Common myeloid progenitor, CD34-positive (primary cell): ENCODE data around the gene ETV6.

Experiments used
- CTCF ChIA-PET: fragments of 350-600 bp; sonication (Branson Sonifier 250); formaldehyde crosslinking; loops from one replicate; lab custom pipeline; 2021; ENCODE audit warnings: antibody characterized with exemption; lab: Charles Lee
- POLR2A ChIA-PET: fragments of 350-600 bp; sonication (Branson Sonifier 250); formaldehyde crosslinking; loops from one replicate; lab custom pipeline; 2021; ENCODE audit warnings: antibody characterized with exemption; lab: Charles Lee
- DNase-seq, 3 donors: peaks; one replicate each; pipeline versions ENCODE4 v3.0.0 to v3.0.0-alpha.2; 2013
- H3K27ac ChIP-seq, 2 experiments: 1 replicate in 1 of 2; 2 replicates in 1 of 2; pipeline ENCODE4 v1.7.0; 2013; ENCODE audit warnings: inconsistent platforms in 2 of 2, low read length in 2 of 2, mild to moderate bottlenecking in 2 of 2, low read depth in 1 of 2, moderate library complexity in 1 of 2; ENCODE audit not compliant: severe bottlenecking in 2 of 2, insufficient read depth in 1 of 2, poor library complexity in 1 of 2
- H3K27me3 ChIP-seq, 5 experiments: replicated peaks in 2 of 5; 1 replicate in 3 of 5; 2 replicates in 2 of 5; pipeline versions ENCODE4 v1.6.1 to v1.7.0; 2013; ENCODE audit warnings: low read length in 4 of 5, mild to moderate bottlenecking in 2 of 5, moderate library complexity in 2 of 5, inconsistent platforms in 1 of 5; ENCODE audit not compliant: insufficient read depth in 5 of 5, control insufficient read depth in 4 of 5
- H3K36me3 ChIP-seq, 4 experiments: 1 replicate in 2 of 4; 2 replicates in 2 of 4; pipeline versions ENCODE4 v1.6.1 to v1.7.0; 2013; ENCODE audit warnings: low read length in 3 of 4, control low read depth in 1 of 4, mild to moderate bottlenecking in 1 of 4; ENCODE audit not compliant: control insufficient read depth in 4 of 4, insufficient read depth in 4 of 4
- H3K4me1 ChIP-seq, 4 experiments: 1 replicate in 3 of 4; 2 replicates in 1 of 4; pipeline versions ENCODE4 v1.6.1 to v1.7.1; 2013; ENCODE audit warnings: low read length in 3 of 4, mild to moderate bottlenecking in 3 of 4, control low read depth in 1 of 4, inconsistent platforms in 1 of 4, moderate library complexity in 1 of 4; ENCODE audit not compliant: control insufficient read depth in 4 of 4, insufficient read depth in 4 of 4; ENCODE audit errors: control extremely low read depth in 1 of 4
- H3K4me3 ChIP-seq, 7 experiments: 1 replicate in 4 of 7; 2 replicates in 3 of 7; pipeline versions ENCODE4 v1.5.1 to v1.7.0; 2013; ENCODE audit warnings: mild to moderate bottlenecking in 7 of 7, low read length in 6 of 7, moderate library complexity in 6 of 7, inconsistent platforms in 2 of 7, low read depth in 2 of 7, control low read depth in 1 of 7; ENCODE audit not compliant: insufficient read depth in 4 of 7, control insufficient read depth in 1 of 7; ENCODE audit errors: extremely low read depth in 1 of 7
- H3K9me3 ChIP-seq, 5 experiments: 1 replicate in 4 of 5; 2 replicates in 1 of 5; pipeline versions ENCODE4 v1.6.1 to v1.7.1; 2013; ENCODE audit warnings: low read length in 4 of 5, mild to moderate bottlenecking in 2 of 5, inconsistent platforms in 1 of 5, low read depth in 1 of 5, moderate library complexity in 1 of 5; ENCODE audit not compliant: control insufficient read depth in 4 of 5, insufficient read depth in 2 of 5; ENCODE audit errors: control extremely low read depth in 1 of 5
- WGBS: methylation state at CpG from one replicate; pipeline ENCODE4 v1.1.5; 2013; ENCODE audit not compliant: insufficient coverage; 5-methylcytosine and 5-hydroxymethylcytosine counted together

The ETV6 gene

GRCh38 chr12:11771356-11771755 is 121.9 kb downstream of the ETV6 start:
- peaks cover 46 to 95% (median 91%) of the 10 kb centered on the region in 4 experiments for H3K4me1 ChIP-seq
- WGBS, result 100% methylated on average over 3 of the region's 3 CpGs
- peak in 2 of 3 donors; percentile 74 to 77 for DNase-seq
- peaks cover 0 to 69% (median 31%) of the 10 kb centered on the region in 4 experiments for H3K36me3 ChIP-seq
- no peak overlapping the region for H3K4me3 ChIP-seq
- CTCF ChIA-PET, result interaction anchor here (0.6 to 7.5 kb wide), 8 partner anchors 8 to 42 kb away, joined by 3 to 45 read pairs (median 4); no protein-coding TSS in a partner anchor
- H3K27ac ChIP-seq, result peak overlapping the region; percentile 59 to 81
- no peaks in the 10 kb centered on the region for H3K9me3 ChIP-seq
- POLR2A ChIA-PET, result interaction anchor here (1.5 kb wide), 1 partner anchor 27 kb away, joined by 7 read pairs; no protein-coding TSS in a partner anchor
- H3K27me3 ChIP-seq, result no peaks in the 10 kb centered on the region

GRCh38 chr12:11771895-11772502 is 122.5 kb downstream of the ETV6 start:
- DNase-seq, result no peak
- WGBS, result 91% methylated on average over 2 of the region's 3 CpGs

GRCh38 chr12:11773889-11774677 is 124.6 kb downstream of the ETV6 start:
- H3K4me3 ChIP-seq, result peak overlapping the region in 5 of 7 experiments; percentile 21 to 50 (median 32)
- peak overlapping the region; percentile 67 to 83 for H3K27ac ChIP-seq
- POLR2A ChIA-PET, result interaction anchor here (0.6 to 2.6 kb wide), 9 partner anchors 8 to 124 kb away, joined by 3 to 10 read pairs (median 6); no protein-coding TSS in a partner anchor
- DNase-seq, result peak in 2 of 3 donors; percentile 73 to 80
- CTCF ChIA-PET, result interaction anchor here (0.7 to 7.5 kb wide), 17 partner anchors 9 to 147 kb away, joined by 3 to 45 read pairs (median 4); no protein-coding TSS in a partner anchor
- no peaks in the 10 kb centered on the region for H3K9me3 ChIP-seq
- no peaks in the 10 kb centered on the region for H3K27me3 ChIP-seq
- H3K4me1 ChIP-seq, result peaks cover 42 to 94% (median 88%) of the 10 kb centered on the region in 4 experiments
- peaks cover 0 to 71% (median 31%) of the 10 kb centered on the region in 4 experiments for H3K36me3 ChIP-seq
- 3% methylated on average over 8 of the region's 10 CpGs for WGBS

More at GRCh38 chr12:11771895-11772502, 122.5 kb downstream of the ETV6 start:
- H3K36me3 ChIP-seq, result peaks cover 0 to 74% (median 33%) of the 10 kb centered on the region in 4 experiments
- no peak overlapping the region for H3K4me3 ChIP-seq
- POLR2A ChIA-PET, result interaction anchor here (0.7 to 1.9 kb wide), 3 partner anchors 23 to 27 kb away, joined by 3 to 10 read pairs (median 7); no protein-coding TSS in a partner anchor
- H3K4me1 ChIP-seq, result peaks cover 43 to 94% (median 89%) of the 10 kb centered on the region in 4 experiments
- H3K27ac ChIP-seq, result peak overlapping the region; percentile 59 to 81
- H3K27me3 ChIP-seq, result no peaks in the 10 kb centered on the region
- CTCF ChIA-PET, result interaction anchor here (0.7 to 7.5 kb wide), 9 partner anchors 9 to 191 kb away, joined by 3 to 45 read pairs (median 4); no protein-coding TSS in a partner anchor
- H3K9me3 ChIP-seq, result no peaks in the 10 kb centered on the region

- Histone ChIP-seq H3K9me3 (no peaks in the 10 kb centered on the region), H3K4me1 (peaks cover 36 to 94% (median 85%) of the 10 kb centered on the region in 4 experiments), H3K4me3 (peak overlapping the region in 2 of 7 experiments; percentile 32 to 50), H3K27me3 (no peaks in the 10 kb centered on the region), H3K36me3 (peaks cover 0 to 75% (median 29%) of the 10 kb centered on the region in 4 experiments), H3K27ac (peak overlapping the region; percentile 67 to 83)
- ChIA-PET CTCF (interaction anchor here (0.7 to 7.5 kb wide), 16 partner anchors 10 to 148 kb away, joined by 3 to 45 read pairs (median 4); no protein-coding TSS in a partner anchor), POLR2A (interaction anchor here (1.1 to 2.6 kb wide), 5 partner anchors 9 to 29 kb away, joined by 4 to 9 read pairs (median 6); no protein-coding TSS in a partner anchor)
- no peak for DNase-seq
- 17% methylated on average over 5 of the region's 6 CpGs for WGBS
Observed at GRCh38 chr12:11774821-11775220, 125.3 kb downstream of the ETV6 start.

- Histone ChIP-seq H3K36me3 (peaks cover 3 to 73% (median 24%) of the 10 kb centered on the region in 4 experiments), H3K27ac (peak overlapping the region; percentile 4 to 83), H3K9me3 (no peaks in the 10 kb centered on the region), H3K4me1 (peaks cover 33 to 94% (median 79%) of the 10 kb centered on the region in 4 experiments), H3K4me3 (no peak overlapping the region), H3K27me3 (no peaks in the 10 kb centered on the region)
- DNase-seq, result no peak
- 90% methylated on average over 2 of the region's 3 CpGs for WGBS
- ChIA-PET CTCF (interaction anchor here (1.1 to 7.5 kb wide), 4 partner anchors 15 to 33 kb away, joined by 3 to 45 read pairs (median 6); no protein-coding TSS in a partner anchor), POLR2A (interaction anchor here (2.6 kb wide), 1 partner anchor 22 kb away, joined by 8 read pairs; no protein-coding TSS in a partner anchor)
Observed at GRCh38 chr12:11776316-11776715, 126.8 kb downstream of the ETV6 start.

DNA sequence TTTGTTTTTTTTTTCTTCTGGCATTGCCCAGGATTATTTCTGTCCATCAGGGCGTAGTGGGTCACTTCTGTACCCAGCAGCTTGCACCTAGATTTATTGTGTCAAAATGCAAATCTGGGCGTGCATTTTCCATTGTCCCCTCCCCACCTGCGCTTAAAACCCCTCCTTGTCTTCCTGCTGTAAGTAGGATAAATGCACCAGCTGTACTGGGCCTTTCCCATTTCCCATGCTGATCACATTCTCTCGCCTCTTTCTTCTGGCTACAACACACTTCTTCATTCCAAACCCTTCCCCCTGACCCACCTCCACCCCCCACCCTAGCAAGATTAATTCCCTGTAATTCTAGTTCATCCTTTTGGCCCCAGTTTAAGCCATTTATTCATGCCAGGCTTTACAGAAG is 128.0 kb downstream of the ETV6 start:
- ChIA-PET CTCF (interaction anchor here (1.1 to 7.5 kb wide), 2 partner anchors 13 to 21 kb away, joined by 4 to 45 read pairs; no protein-coding TSS in a partner anchor), POLR2A (no interaction called here)
- DNase-seq, result no peak
- WGBS, result 92% methylated on average over 3 of the region's 4 CpGs
- Histone ChIP-seq H3K27ac (peak overlapping the region in 1 of 2 experiments; percentile 44), H3K4me3 (peak overlapping the region in 1 of 7 experiments; percentile 8), H3K4me1 (peaks cover 24 to 94% (median 72%) of the 10 kb centered on the region in 4 experiments), H3K9me3 (no peaks in the 10 kb centered on the region), H3K36me3 (peaks cover 3 to 63% (median 24%) of the 10 kb centered on the region in 4 experiments), H3K27me3 (no peaks in the 10 kb centered on the region)
